ENCODE measurements around the gene OR1N1.

GRCh38 chr9:122479062-122479461 lies 48.0 kb downstream of the OR1N1 start:
- TF ChIP-seq CTCF (IDR thresholded peaks at IDR 0.05) (no peak), POLR2A (IDR thresholded peaks at IDR 0.05) (no peak)

Data from vagina (tissue), 2 donors.